Trophoblast cell (in vitro differentiated cells and primary cell): ENCODE data around the gene OR6C65. TPM values are rescaled to one million over a fixed set of nuclear protein-coding genes. Genes with fewer than 3 reads are reported as not detected.
A peak's percentile ranks its signal among the peaks of the same experiment; 100 is the strongest.
"Not testable (repeated sequence)": the region's sequence is repeated elsewhere in the genome, so short reads cannot be mapped to it uniquely, and the experiment has no call there.

ENCODE experiments used
- DNase-seq, 2 donors: peaks; one replicate each; pipeline ENCODE4 v3.0.0-alpha.2; 2016
- H2AFZ ChIP-seq: 2 replicates; pipeline ENCODE4 v1.6.1; 2013; ENCODE audit warnings: low read length, moderate library complexity, mild to moderate bottlenecking; ENCODE audit not compliant: insufficient read depth, poor library complexity
- H2AK5ac ChIP-seq: 2 replicates; pipeline ENCODE4 v1.6.1; 2013; ENCODE audit warnings: mild to moderate bottlenecking, low read length
- H2BK120ac ChIP-seq: 2 replicates; pipeline ENCODE4 v1.6.1; 2013; ENCODE audit warnings: low read length, mild to moderate bottlenecking, moderate library complexity; ENCODE audit not compliant: insufficient read depth, poor library complexity
- H2BK12ac ChIP-seq: 2 replicates; pipeline ENCODE4 v1.6.1; 2013; ENCODE audit warnings: mild to moderate bottlenecking, low read length, moderate library complexity
- H2BK5ac ChIP-seq: 2 replicates; pipeline ENCODE4 v1.6.1; 2013; ENCODE audit warnings: low read length, low read depth, moderate library complexity, mild to moderate bottlenecking; ENCODE audit not compliant: poor library complexity
- H3K14ac ChIP-seq: 2 replicates; pipeline ENCODE4 v1.6.1; 2013; ENCODE audit warnings: mild to moderate bottlenecking, low read length
- H3K18ac ChIP-seq: 2 replicates; pipeline ENCODE4 v1.6.1; 2013; ENCODE audit warnings: mild to moderate bottlenecking, low read length
- H3K23ac ChIP-seq: 2 replicates; pipeline ENCODE4 v1.6.1; 2013; ENCODE audit warnings: low read length
- H3K27ac ChIP-seq: 2 replicates; pipeline ENCODE4 v1.5.1; 2013; ENCODE audit warnings: low read depth, mild to moderate bottlenecking, inconsistent platforms, low read length, moderate library complexity
- H3K27me3 ChIP-seq: 2 replicates; pipeline ENCODE4 v1.6.1; 2013; ENCODE audit warnings: inconsistent platforms, mild to moderate bottlenecking, low read length, moderate library complexity; ENCODE audit not compliant: insufficient read depth
- H3K36me3 ChIP-seq, 2 experiments: 1 replicate in 1 of 2; 2 replicates in 1 of 2; pipeline ENCODE4 v1.6.1; 2013; ENCODE audit warnings: low read length in 2 of 2, mild to moderate bottlenecking in 2 of 2, moderate library complexity in 1 of 2; ENCODE audit not compliant: insufficient read depth in 2 of 2, control insufficient read depth in 1 of 2
- H3K4ac ChIP-seq: 2 replicates; pipeline ENCODE4 v1.6.1; 2013; ENCODE audit warnings: low read depth, mild to moderate bottlenecking, low read length, moderate library complexity
- H3K4me1 ChIP-seq, 2 experiments: 1 replicate in 1 of 2; 2 replicates in 1 of 2; pipeline ENCODE4 v1.6.1; 2013; ENCODE audit warnings: low read length in 2 of 2, mild to moderate bottlenecking in 2 of 2, moderate library complexity in 1 of 2; ENCODE audit not compliant: insufficient read depth in 2 of 2, control insufficient read depth in 1 of 2
- H3K4me2 ChIP-seq: 2 replicates; pipeline ENCODE4 v1.6.1; 2013; ENCODE audit warnings: inconsistent platforms, mild to moderate bottlenecking, low read length, moderate library complexity
- H3K4me3 ChIP-seq: 2 replicates; pipeline ENCODE4 v1.5.1; 2013; ENCODE audit warnings: mild to moderate bottlenecking, low read depth, low read length, inconsistent platforms
- H3K79me1 ChIP-seq: one replicate; pipeline ENCODE4 v1.6.1; 2013; ENCODE audit warnings: low read length
- H3K79me2 ChIP-seq: 2 replicates; pipeline ENCODE4 v1.6.1; 2013; ENCODE audit warnings: low read length, mild to moderate bottlenecking; ENCODE audit not compliant: control insufficient read depth, insufficient read depth, poor library complexity
- H3K9ac ChIP-seq: 2 replicates; pipeline ENCODE4 v1.6.1; 2013; ENCODE audit warnings: mild to moderate bottlenecking, low read length
- H3K9me3 ChIP-seq: 2 replicates; pipeline ENCODE4 v1.6.1; 2013; ENCODE audit warnings: low read depth, mild to moderate bottlenecking, control low read depth, inconsistent platforms, low read length; ENCODE audit not compliant: insufficient read depth
- H4K12ac ChIP-seq: 2 replicates; pipeline ENCODE4 v1.6.1; 2013; ENCODE audit warnings: low read depth, mild to moderate bottlenecking, low read length, moderate library complexity
- H4K8ac ChIP-seq: 2 replicates; pipeline ENCODE4 v1.6.1; 2013; ENCODE audit warnings: low read depth, mild to moderate bottlenecking, low read length, moderate library complexity
- H4K91ac ChIP-seq: one replicate; pipeline ENCODE4 v1.6.1; 2013; ENCODE audit warnings: low read depth, mild to moderate bottlenecking, low read length, moderate library complexity
- WGBS: extraction: QIAGEN DNeasy Blood & Tissue Kit; methylation state at CpG from one replicate; pipeline ENCODE4 v1.1.7; 2013; ENCODE audit warnings: missing lambda C conversion rate; ENCODE audit not compliant: insufficient read length, insufficient coverage; ENCODE audit errors: extremely low coverage; 5-methylcytosine and 5-hydroxymethylcytosine counted together
- polyA plus RNA-seq: library from polyadenylated mRNA; stranded (reverse); fragments of 200-250 nt; gene quantifications from 2 replicates; pipeline ENCODE4 v1.2.3, GENCODE V29; 2013

Gene OR6C65
- polyA plus RNA-seq = not detected in 2 replicates

GRCh38 chr12:55400229-55400628 is at the start of gene OR6C65:
TSS of gene OR6C65 (plus strand) at chr12:55400529. CDS start at chr12:55400529, 0 bp downstream.
- Histone ChIP-seq H3K4me1 (no peaks in the 10 kb centered on the region), H3K14ac (no peak within 1 kb of the TSS), H3K4me3 (no peak within 1 kb of the TSS), H3K79me2 (no peaks in the 10 kb centered on the region), H3K4ac (no peak within 1 kb of the TSS), H3K23ac (no peak within 1 kb of the TSS), H4K12ac (no peak within 1 kb of the TSS), H3K9me3 (no peaks in the 10 kb centered on the region), H2AFZ (no peak within 1 kb of the TSS), H2AK5ac (no peak within 1 kb of the TSS), H3K9ac (no peak within 1 kb of the TSS), H4K8ac (no peak within 1 kb of the TSS), H3K27ac (no peak within 1 kb of the TSS), H2BK5ac (no peak within 1 kb of the TSS), H3K36me3 (no peaks in the 10 kb centered on the region), H2BK12ac (no peak within 1 kb of the TSS), H2BK120ac (no peak within 1 kb of the TSS), H3K27me3 (no peaks in the 10 kb centered on the region), H3K4me2 (no peak within 1 kb of the TSS), H3K79me1 (no peaks in the 10 kb centered on the region), H3K18ac (no peak within 1 kb of the TSS), H4K91ac (no peak within 1 kb of the TSS)
- peak in 1 of 2 donors; percentile 7 for DNase-seq
- no CpG with 5 or more reads among the region's 1 CpG for WGBS

DNA sequence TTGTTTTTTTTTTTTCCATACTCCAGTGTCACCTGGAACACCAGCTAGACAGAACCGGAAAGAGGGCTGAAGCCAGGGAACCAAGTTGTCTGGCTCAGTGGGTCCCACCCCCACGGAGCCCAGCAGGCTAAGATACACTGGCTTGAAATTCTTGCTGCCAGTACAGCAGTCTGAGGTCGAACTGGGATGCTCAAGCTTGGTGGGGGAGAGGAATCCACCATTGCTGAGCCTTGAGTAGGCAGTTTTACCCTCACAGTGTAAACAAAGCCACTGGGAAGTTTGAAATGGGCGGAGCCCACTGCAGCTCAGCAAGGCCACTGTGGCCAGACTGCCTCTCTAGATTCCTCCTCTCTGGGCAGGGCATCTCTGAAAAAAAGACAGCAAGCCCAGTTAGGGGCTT is 45.0 kb upstream of the OR6C65 start:
- not testable (repeated sequence) for H3K27me3 ChIP-seq, H3K79me1 ChIP-seq, H4K8ac ChIP-seq, H3K4me1 ChIP-seq, H2BK12ac ChIP-seq, H3K27ac ChIP-seq, H4K91ac ChIP-seq, H3K4me2 ChIP-seq, H3K4ac ChIP-seq, H3K18ac ChIP-seq, H3K36me3 ChIP-seq, H2BK120ac ChIP-seq, DNase-seq, H2BK5ac ChIP-seq, H3K4me3 ChIP-seq, H2AK5ac ChIP-seq, H3K9me3 ChIP-seq, H3K14ac ChIP-seq, H2AFZ ChIP-seq, H3K79me2 ChIP-seq, H4K12ac ChIP-seq, H3K9ac ChIP-seq, H3K23ac ChIP-seq
- WGBS = no CpG with 5 or more reads among the region's 4 CpGs

DNA sequence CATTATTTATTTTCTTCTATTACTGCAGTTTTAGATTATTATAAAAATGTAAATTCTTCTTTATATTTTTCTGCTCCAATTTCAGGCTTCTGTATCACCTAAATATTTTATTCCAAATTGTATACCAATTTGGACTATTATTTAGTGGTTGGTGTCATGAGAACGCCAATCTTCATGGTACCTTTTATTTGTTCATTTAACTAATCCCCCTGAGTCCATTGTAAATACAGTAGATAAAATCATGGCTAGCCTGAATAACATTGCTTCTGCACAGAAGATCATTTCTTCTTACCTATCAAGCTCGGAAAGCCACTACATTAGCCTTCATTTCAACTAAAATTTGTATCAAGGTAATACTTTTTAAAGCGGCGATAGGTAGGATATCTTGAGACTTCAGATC is 37.7 kb upstream of the OR6C65 start, which contains the start of gene OR6C75:
Gene OR6C75, plus strand, starts transcription at position 301 of the 400 bp plus-strand sequence. CDS start 2,136 bp downstream, outside the sequence.
- Histone ChIP-seq H3K9ac (no peak within 1 kb of the TSS), H2BK12ac (no peak within 1 kb of the TSS), H3K23ac (no peak within 1 kb of the TSS), H3K18ac (no peak within 1 kb of the TSS), H3K36me3 (no peaks in the 10 kb centered on the region), H3K4me2 (no peak within 1 kb of the TSS), H3K4ac (no peak within 1 kb of the TSS), H3K9me3 (no peaks in the 10 kb centered on the region), H4K91ac (no peak within 1 kb of the TSS), H3K14ac (no peak within 1 kb of the TSS), H2BK5ac (no peak within 1 kb of the TSS), H2AFZ (no peak within 1 kb of the TSS), H4K12ac (no peak within 1 kb of the TSS), H3K27me3 (no peaks in the 10 kb centered on the region), H3K79me1 (no peaks in the 10 kb centered on the region), H3K4me1 (peaks cover 0 to 3% of the 10 kb centered on the region in 2 experiments), H3K79me2 (no peaks in the 10 kb centered on the region), H3K27ac (no peak within 1 kb of the TSS), H2BK120ac (no peak within 1 kb of the TSS), H3K4me3 (no peak within 1 kb of the TSS), H2AK5ac (no peak within 1 kb of the TSS), H4K8ac (no peak within 1 kb of the TSS)
- WGBS = no CpG with 5 or more reads among the region's 4 CpGs
- DNase-seq = no peak

- H3K23ac ChIP-seq = no peak overlapping the region
- no peak overlapping the region for H2AK5ac ChIP-seq
- H3K36me3 ChIP-seq = no peaks in the 10 kb centered on the region
- DNase-seq = peak; percentile 71 to 90
- H3K9ac ChIP-seq = no peak overlapping the region
- no peaks in the 10 kb centered on the region for H3K27me3 ChIP-seq
- H3K4me3 ChIP-seq = no peak overlapping the region
- H3K79me1 ChIP-seq = no peaks in the 10 kb centered on the region
- H2BK5ac ChIP-seq = no peak overlapping the region
- H3K79me2 ChIP-seq = no peaks in the 10 kb centered on the region
- no peak overlapping the region for H3K18ac ChIP-seq
- H2AFZ ChIP-seq = no peak overlapping the region
- peak overlapping the region; percentile 19 for H3K4me2 ChIP-seq
- H3K9me3 ChIP-seq = no peaks in the 10 kb centered on the region
- H3K27ac ChIP-seq = no peak overlapping the region
- no peak overlapping the region for H3K4ac ChIP-seq
- H4K12ac ChIP-seq = no peak overlapping the region
- no peak overlapping the region for H4K91ac ChIP-seq
- H3K14ac ChIP-seq = no peak overlapping the region
- no peak overlapping the region for H2BK120ac ChIP-seq
- WGBS = no CpG with 5 or more reads among the region's 3 CpGs
- no peak overlapping the region for H4K8ac ChIP-seq
- peaks cover 0 to 3% of the 10 kb centered on the region in 2 experiments for H3K4me1 ChIP-seq
- H2BK12ac ChIP-seq = no peak overlapping the region
Measured at GRCh38 chr12:55365086-55365485, 35.2 kb upstream of the OR6C65 start.
